Motor neuron (in vitro differentiated cells): ENCODE measurements around the gene ODC1. TPM values are rescaled to one million over a fixed set of nuclear protein-coding genes. Genes with fewer than 3 reads are reported as not detected.
A peak's percentile ranks its signal among the peaks of the same experiment; 100 is the strongest.

Source experiments
- ATAC-seq, 8 experiments: fragments of 200-7000 bp; cut with Tn5 transposase; replicated peaks in 6 of 8; 2 replicates each; pipeline ENCODE4 v1.8.0; 2021; ENCODE audit warnings: mild to moderate bottlenecking in 8 of 8, moderate library complexity in 8 of 8
- H3K27ac ChIP-seq, 2 donors: fragments of 250-450 bp; sonication (Bioruptor Pico); 2 replicates each; pipeline ENCODE4 v1.9.0; 2021; ENCODE audit warnings: antibody characterized with exemption in 2 of 2, mild to moderate bottlenecking in 2 of 2, moderate library complexity in 1 of 2
- H3K4me1 ChIP-seq, 2 donors: fragments of 250-450 bp; sonication (Bioruptor Pico); replicated peaks in 1 of 2; 2 replicates each; pipeline ENCODE4 v1.6.1; 2021; ENCODE audit warnings: antibody characterized with exemption in 2 of 2, mild to moderate bottlenecking in 2 of 2, moderate library complexity in 1 of 2
- H3K4me3 ChIP-seq, 5 donors: fragments of 250-450 bp; sonication (Bioruptor Pico); 2 replicates each; pipeline ENCODE4 v1.9.0; 2021; ENCODE audit warnings: antibody characterized with exemption in 5 of 5, mild to moderate bottlenecking in 5 of 5, moderate library complexity in 4 of 5
- WGBS, 10 experiments: fragments of 450-650 bp; shearing (Covaris generic); methylation state at CpG; one replicate each; pipeline ENCODE4 v1.0.0; 2022; 5-methylcytosine and 5-hydroxymethylcytosine counted together
- in situ Hi-C, 9 experiments: fragments of 400-800 bp; cut with MboI; loops; one replicate each; pipeline ENCODE4 v1.15.0; 2021; ENCODE audit warnings: low sequenced_read_pairs in 9 of 9, low pct_unique_long_range_greater_than_20kb in 2 of 9; ENCODE audit not compliant: unreplicated experiment in 9 of 9
- total RNA-seq, 8 experiments: library from RNA; unstranded; fragments of 300-600 nt; gene quantifications; 2 replicates each; pipeline versions ENCODE4 v1.2.3 to v1.2.4, GENCODE V29; 2022

ODC1 gene
- total RNA-seq, 8 experiments from 2014 or later, result 44.7 to 401 (median 283) TPM

- 83 to 100% (median 91%) methylated on average over 2 to 11 of the region's 18 CpGs; no CpG with 5 or more reads in 2 of the 10 experiments for WGBS, 10 experiments
- in situ Hi-C loops, result loop anchor here in 6 of 9 experiments (10.0 to 25.0 kb wide), 2 partner anchors 262 to 269 kb away; no protein-coding TSS in a partner anchor
- Histone ChIP-seq H3K4me3 (no peak overlapping the region), H3K27ac (no peak overlapping the region), H3K4me1 (peaks cover 19 to 20% of the 10 kb centered on the region in 2 donors)
- ATAC-seq, result no peak
These were observed 41.5 kb downstream of the ODC1 start for GRCh38 chr2:10406491-10407188.

GRCh38 chr2:10406016-10406415 lies 42.1 kb downstream of the ODC1 start:
- Histone ChIP-seq H3K4me1 (peaks cover 15 to 19% of the 10 kb centered on the region in 2 donors), H3K4me3 (no peak overlapping the region), H3K27ac (no peak overlapping the region)
- ATAC-seq, result no peak
- in situ Hi-C loops, result loop anchor here in 6 of 9 experiments (10.0 to 25.0 kb wide), 2 partner anchors 261 to 269 kb away; no protein-coding TSS in a partner anchor
- 14 to 94% (median 89%) methylated on average over 1 to 8 of the region's 10 CpGs; no CpG with 5 or more reads in 2 of the 10 experiments for WGBS, 10 experiments

- in situ Hi-C loops, result loop anchor here in 6 of 9 experiments (10.0 to 25.0 kb wide), 2 partner anchors 261 to 268 kb away; no protein-coding TSS in a partner anchor
- H3K27ac ChIP-seq, result no peak overlapping the region
- 95 to 100% methylated on average over 1 to 4 of the region's 13 CpGs; no CpG with 5 or more reads in 8 of the 10 experiments for WGBS, 10 experiments
- peak in 2 of 8 experiments; percentile 7 to 9 for ATAC-seq
- H3K4me3 ChIP-seq, result no peak overlapping the region
- peaks cover 10 to 13% of the 10 kb centered on the region in 2 donors for H3K4me1 ChIP-seq
These were observed 42.7 kb downstream of the ODC1 start for GRCh38 chr2:10405448-10405847.

GRCh38 chr2:10404324-10405143 lies 43.6 kb downstream of the ODC1 start:
- no peak overlapping the region for H3K27ac ChIP-seq
- H3K4me3 ChIP-seq, result no peak overlapping the region
- peaks cover 3 to 6% of the 10 kb centered on the region in 2 donors for H3K4me1 ChIP-seq
- WGBS, 10 experiments, result 40 to 100% (median 80%) methylated on average over 1 to 7 of the region's 20 CpGs; no CpG with 5 or more reads in 3 of the 10 experiments
- ATAC-seq, result peak in 1 of 8 experiments; percentile 20
- in situ Hi-C loops, result loop anchor here in 6 of 9 experiments (10.0 to 25.0 kb wide), 2 partner anchors 260 to 267 kb away; no protein-coding TSS in a partner anchor

- no peak overlapping the region for H3K4me3 ChIP-seq
These were observed 45.4 kb downstream of the ODC1 start for GRCh38 chr2:10402653-10403215.

GRCh38 chr2:10402062-10402585 lies 46.0 kb downstream of the ODC1 start:
- 60 to 100% (median 81%) methylated on average over 1 to 10 of the region's 14 CpGs; no CpG with 5 or more reads in 3 of the 10 experiments for WGBS, 10 experiments
- in situ Hi-C loops, result loop anchor here in 6 of 9 experiments (10.0 to 25.0 kb wide), 2 partner anchors 257 to 265 kb away; no protein-coding TSS in a partner anchor
- ATAC-seq, result peak in 1 of 8 experiments; percentile 9
- no peaks in the 10 kb centered on the region for H3K4me1 ChIP-seq
- no peak overlapping the region for H3K4me3 ChIP-seq
- H3K27ac ChIP-seq, result no peak overlapping the region

More at GRCh38 chr2:10402653-10403215, 45.4 kb downstream of the ODC1 start:
- ATAC-seq, result no peak
- in situ Hi-C loops, result loop anchor here in 6 of 9 experiments (10.0 to 25.0 kb wide), 2 partner anchors 258 to 265 kb away; no protein-coding TSS in a partner anchor
- no peak overlapping the region for H3K27ac ChIP-seq
- H3K4me1 ChIP-seq, result no peaks in the 10 kb centered on the region
- 30 to 100% (median 83%) methylated on average over 1 to 8 of the region's 8 CpGs; no CpG with 5 or more reads in 1 of the 10 experiments for WGBS, 10 experiments

- 40 to 100% (median 86%) methylated on average over 1 to 9 of the region's 21 CpGs; no CpG with 5 or more reads in 4 of the 10 experiments for WGBS, 10 experiments
- in situ Hi-C loops, result loop anchor here in 6 of 9 experiments (10.0 to 25.0 kb wide), 2 partner anchors 256 to 264 kb away; no protein-coding TSS in a partner anchor
- peak in 1 of 8 experiments; percentile 8 for ATAC-seq
- Histone ChIP-seq H3K4me3 (no peak overlapping the region), H3K27ac (no peak overlapping the region), H3K4me1 (no peaks in the 10 kb centered on the region)
These were observed 46.9 kb downstream of the ODC1 start for GRCh38 chr2:10400978-10401951.

GRCh38 chr2:10400568-10400977 lies 47.6 kb downstream of the ODC1 start:
- Histone ChIP-seq H3K4me3 (no peak overlapping the region), H3K4me1 (no peaks in the 10 kb centered on the region), H3K27ac (no peak overlapping the region)
- in situ Hi-C loops, result loop anchor here in 6 of 9 experiments (10.0 to 25.0 kb wide), 2 partner anchors 256 to 263 kb away; no protein-coding TSS in a partner anchor
- WGBS, 10 experiments, result 73 to 100% (median 100%) methylated on average over 2 to 3 of the region's 11 CpGs; no CpG with 5 or more reads in 7 of the 10 experiments
- ATAC-seq, result no peak

- WGBS, 10 experiments, result 86 to 100% (median 92%) methylated on average over 1 to 5 of the region's 14 CpGs; no CpG with 5 or more reads in 5 of the 10 experiments
- in situ Hi-C loops, result loop anchor here in 6 of 9 experiments (10.0 to 25.0 kb wide), 2 partner anchors 255 to 263 kb away; no protein-coding TSS in a partner anchor
- Histone ChIP-seq H3K4me1 (no peaks in the 10 kb centered on the region), H3K4me3 (no peak overlapping the region), H3K27ac (no peak overlapping the region)
- ATAC-seq, result no peak
These were observed 48.1 kb downstream of the ODC1 start for GRCh38 chr2:10400002-10400401.

- no peaks in the 10 kb centered on the region for H3K4me1 ChIP-seq
- WGBS, 10 experiments, result 0 to 100% methylated on average over 1 of the region's 16 CpGs; no CpG with 5 or more reads in 8 of the 10 experiments
- no peak overlapping the region for H3K27ac ChIP-seq
- no peak overlapping the region for H3K4me3 ChIP-seq
- ATAC-seq, result no peak
- in situ Hi-C loops, result no loop called here
These were observed 48.8 kb downstream of the ODC1 start for GRCh38 chr2:10399358-10399757.

- in situ Hi-C loops, result no loop called here
- 0 to 100% (median 7%) methylated on average over 1 to 3 of the region's 14 CpGs; no CpG with 5 or more reads in 5 of the 10 experiments for WGBS, 10 experiments
- ATAC-seq, result peak in 3 of 8 experiments; percentile 66 to 83 (median 80)
These were observed 49.6 kb downstream of the ODC1 start for GRCh38 chr2:10398496-10398895.

More at GRCh38 chr2:10398496-10398895, 49.6 kb downstream of the ODC1 start:
- no peak overlapping the region for H3K27ac ChIP-seq
- no peak overlapping the region for H3K4me3 ChIP-seq
- peaks cover 3 to 7% of the 10 kb centered on the region in 2 donors for H3K4me1 ChIP-seq
